GM18858 (cell line): ENCODE results near the gene PMEPA1.

Experiments
- ATAC-seq: cut with Tn5 transposase; IDR thresholded peaks from one replicate; pipeline ENCODE4 v1.9.1; 2021; ENCODE audit not compliant: unreplicated experiment

PMEPA1 gene

DNA sequence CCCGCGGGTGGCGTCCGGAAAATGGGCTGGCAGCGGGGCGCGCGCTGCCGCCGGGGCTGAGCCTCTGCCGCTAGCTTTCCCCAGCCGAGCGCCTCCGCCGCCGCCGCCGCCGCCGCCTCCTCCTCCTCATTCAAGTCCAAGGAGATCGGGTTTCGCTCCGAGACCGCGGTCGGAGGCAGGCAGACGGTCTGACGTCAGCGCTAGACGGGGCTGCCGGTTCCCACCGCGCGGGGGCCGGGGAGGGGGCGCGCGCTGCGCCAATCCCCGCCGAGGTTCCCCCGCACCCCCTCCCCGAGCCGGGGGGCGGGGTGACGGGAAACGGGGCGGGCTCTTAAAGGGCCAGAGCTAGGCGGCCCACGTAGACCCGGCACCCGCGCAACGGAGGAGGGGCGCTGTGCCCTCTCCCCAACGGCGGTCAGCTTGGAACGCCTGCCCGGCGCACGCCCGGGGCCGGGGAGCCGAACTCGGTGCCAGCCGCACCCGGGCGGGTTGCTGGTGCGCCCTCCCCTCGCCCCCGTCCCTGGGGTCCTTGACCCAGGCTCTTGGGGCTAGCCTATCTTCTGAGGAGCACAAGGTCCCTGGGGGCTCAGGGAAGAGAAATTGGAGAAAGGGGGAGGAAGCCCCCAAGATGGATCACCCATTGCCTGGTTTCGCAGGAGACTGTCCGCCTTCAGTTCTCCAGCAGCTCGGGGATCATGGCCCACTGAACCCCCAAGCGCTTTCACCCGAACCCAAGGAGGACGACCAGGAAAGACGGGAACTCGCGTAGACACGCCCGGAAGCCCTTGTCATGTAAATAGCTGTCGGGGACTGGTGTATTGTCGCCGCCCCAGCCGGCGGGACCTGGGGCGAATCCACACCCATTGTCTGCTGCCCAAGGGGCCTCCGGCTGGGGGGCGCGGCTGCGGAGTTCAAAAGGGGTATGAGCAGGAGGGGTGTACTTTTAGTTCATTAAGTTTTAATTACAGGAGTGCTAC lies at the start of gene PMEPA1:
TSS of gene PMEPA1 (minus strand) at position 193 of the 977 bp plus-strand sequence. CDS start 433 bp downstream, outside the sequence.
- ATAC-seq: peak; percentile 61

GRCh38 chr20:57757767-57758166 lies 48.0 kb upstream of the PMEPA1 start:
- no peak for ATAC-seq

- no peak for ATAC-seq
Observed at GRCh38 chr20:57756921-57757320, 47.1 kb upstream of the PMEPA1 start.

DNA sequence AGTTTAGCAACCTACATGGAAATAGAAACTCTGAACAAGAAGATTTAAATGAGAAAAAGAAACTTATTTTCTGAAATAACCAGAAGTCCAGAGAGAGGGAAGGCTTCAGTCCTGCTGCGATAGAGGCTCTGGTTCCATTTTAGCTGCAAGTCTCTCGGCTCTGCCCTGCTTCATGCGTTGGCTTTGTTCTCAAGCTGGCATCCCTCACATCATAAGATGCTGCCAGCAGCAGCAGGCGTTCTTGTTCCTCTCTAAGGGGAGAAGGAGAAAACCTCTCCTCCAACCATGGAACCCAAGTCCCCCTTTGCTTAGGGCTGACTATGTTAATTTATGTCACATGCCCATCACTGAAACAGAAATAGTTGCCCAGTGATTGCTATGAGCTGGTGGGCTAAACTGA lies 46.4 kb upstream of the PMEPA1 start:
- ATAC-seq: no peak

DNA sequence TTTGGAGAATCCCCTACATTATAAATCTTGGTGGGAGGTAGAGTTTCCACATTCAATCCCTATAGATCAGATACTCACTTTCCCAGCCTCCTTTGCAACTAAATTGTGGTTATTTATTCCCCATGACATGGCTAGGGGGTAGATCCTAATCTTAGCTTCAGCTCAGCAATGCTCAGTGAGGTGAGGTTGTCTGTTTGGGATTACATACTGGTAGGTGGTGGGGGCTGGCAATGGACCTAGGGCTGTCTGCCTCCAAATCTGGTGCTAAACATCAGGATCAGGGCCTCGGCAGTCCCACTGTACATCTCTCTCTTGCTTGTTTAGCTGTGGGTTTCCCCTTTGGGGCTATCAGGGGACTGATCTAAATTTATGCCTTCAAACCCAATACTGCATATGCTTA lies 45.8 kb upstream of the PMEPA1 start:
- no peak for ATAC-seq

DNA sequence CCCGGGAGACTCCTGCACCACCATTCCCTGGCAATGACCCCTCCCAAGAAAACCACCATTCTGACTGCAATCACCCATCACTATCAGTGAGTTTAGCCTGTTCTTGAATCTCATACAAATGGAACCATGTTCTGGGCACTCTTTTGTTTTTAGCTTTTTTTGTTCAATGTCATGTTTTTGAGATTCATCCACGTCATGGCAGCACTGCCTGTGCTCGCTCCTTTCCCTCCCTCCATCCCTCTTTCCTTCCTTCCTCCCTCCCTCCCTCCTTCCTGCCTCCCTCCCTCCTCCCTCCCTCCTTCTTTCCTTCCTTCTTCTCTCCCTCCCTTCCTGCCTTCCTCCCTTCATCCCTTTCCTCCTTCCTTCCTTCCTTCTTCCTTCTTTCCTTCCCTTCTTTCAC lies 44.4 kb upstream of the PMEPA1 start:
- ATAC-seq: no peak

- no peak for ATAC-seq
Observed at GRCh38 chr20:57753332-57754164, 43.7 kb upstream of the PMEPA1 start.

DNA sequence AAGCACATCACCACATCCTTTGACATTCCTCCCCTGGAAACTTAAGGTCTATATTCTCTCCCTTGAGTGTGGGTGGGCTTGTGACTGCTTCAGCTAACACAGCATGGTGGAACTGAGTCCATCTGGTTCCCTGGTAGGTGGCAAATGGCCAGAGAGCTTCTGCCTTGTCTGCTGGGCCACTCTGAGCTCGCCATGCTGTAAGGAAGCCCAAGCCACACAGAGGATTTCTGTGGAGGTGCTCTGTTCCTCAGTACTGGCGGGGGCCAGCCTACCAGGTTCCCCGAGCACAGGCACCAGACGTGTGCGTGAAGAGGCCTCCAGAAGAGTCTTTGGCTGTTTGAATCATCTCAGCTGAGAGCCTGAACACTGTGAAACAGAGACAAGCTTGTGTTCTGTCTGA lies 41.6 kb upstream of the PMEPA1 start:
- no peak for ATAC-seq

GRCh38 chr20:57749869-57750268 lies 40.1 kb upstream of the PMEPA1 start:
- ATAC-seq: no peak

GRCh38 chr20:57749131-57749690 lies 39.4 kb upstream of the PMEPA1 start:
- no peak for ATAC-seq

DNA sequence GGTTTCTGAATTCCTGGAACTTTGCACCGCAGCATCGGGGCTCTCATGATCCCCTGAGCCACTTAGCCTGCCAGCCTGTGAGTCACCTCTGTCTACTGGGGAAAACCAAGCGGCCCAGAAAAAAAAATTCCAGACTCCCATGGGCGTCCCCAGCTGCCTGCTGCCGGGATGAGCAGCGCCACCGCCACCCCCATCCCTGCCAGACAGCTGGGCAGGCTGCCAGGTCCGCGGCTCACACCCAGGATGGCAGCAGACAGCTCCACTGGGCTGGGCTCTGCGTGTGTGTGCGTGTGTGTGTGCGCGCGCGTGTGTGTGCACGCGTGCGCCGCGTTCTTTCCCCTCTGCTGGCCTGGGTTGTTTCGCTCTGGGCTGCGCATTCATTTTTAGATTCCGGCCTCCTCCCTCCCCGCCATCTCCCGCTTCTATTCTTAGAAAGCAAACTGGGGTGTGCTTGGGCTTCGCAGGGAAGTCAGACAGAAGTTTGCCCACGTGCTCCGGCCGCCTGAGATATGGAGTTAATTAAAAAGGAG lies 38.9 kb upstream of the PMEPA1 start:
- no peak for ATAC-seq

- ATAC-seq: no peak
Observed at GRCh38 chr20:57747861-57748481, 38.2 kb upstream of the PMEPA1 start.

GRCh38 chr20:57746832-57747404 lies 37.1 kb upstream of the PMEPA1 start:
- no peak for ATAC-seq

DNA sequence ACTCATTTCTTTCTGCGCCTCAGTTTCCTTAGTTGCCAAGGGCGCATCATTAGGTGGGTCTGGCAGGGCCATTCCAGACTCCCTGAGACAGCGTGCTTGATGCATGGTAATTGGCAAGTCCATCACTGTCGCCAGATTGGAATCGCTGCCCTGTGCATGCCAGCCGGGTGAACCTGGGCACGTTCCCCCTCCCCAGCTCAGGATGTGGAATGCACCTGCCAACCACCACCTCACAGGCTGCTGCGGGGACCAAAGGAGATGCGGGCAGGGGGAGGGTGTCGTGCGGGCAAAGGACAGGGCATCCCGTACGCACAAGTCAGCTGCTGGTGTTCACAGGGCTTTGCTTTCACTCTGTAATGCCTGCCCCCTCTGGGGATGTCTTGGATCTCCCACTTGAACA lies 36.4 kb upstream of the PMEPA1 start:
- no peak for ATAC-seq

DNA sequence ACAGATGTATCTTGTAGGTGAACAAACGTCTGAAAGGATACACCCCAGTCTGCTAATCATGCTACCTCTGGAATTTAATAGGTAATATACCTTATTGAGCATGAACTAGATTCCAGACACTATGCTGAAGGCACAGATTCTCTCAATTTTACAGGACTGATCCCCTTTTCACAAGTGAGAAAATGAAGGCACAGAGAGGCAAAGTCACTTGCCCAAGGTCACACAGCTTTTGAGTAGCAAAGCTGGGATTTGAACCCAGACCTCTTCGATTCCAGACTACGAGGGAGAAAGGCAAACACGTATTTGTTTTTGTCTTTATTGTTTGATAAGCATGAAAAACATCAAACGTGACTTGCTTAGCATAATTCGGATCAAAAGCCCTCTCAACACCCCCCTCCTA lies 34.4 kb upstream of the PMEPA1 start:
- ATAC-seq: no peak

GRCh38 chr20:57743450-57744095 lies 33.8 kb upstream of the PMEPA1 start:
- ATAC-seq: no peak

GRCh38 chr20:57742507-57743181 lies 32.8 kb upstream of the PMEPA1 start:
- ATAC-seq: no peak

DNA sequence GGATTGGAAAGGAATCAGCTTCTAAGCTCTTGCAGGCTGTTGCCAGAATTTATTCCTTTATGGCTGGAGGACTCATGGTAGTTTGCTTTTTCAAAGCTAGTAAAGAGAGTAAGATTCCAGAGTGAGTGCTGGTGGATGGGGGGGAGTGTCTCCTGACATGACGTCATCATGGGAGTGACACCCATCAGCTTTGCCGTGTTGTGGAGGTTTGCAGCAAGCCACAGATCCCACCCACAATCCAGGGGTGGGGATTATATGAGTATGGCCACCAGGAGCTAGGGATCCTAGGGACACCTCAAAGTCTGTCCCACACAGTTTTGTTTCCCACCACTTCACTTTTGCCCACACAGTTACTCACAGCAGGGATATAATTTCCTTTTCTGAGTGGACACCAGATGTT lies 28.7 kb upstream of the PMEPA1 start:
- no peak for ATAC-seq

- no peak for ATAC-seq
Observed at GRCh38 chr20:57738053-57738452, 28.2 kb upstream of the PMEPA1 start.
